ENCODE results near the gene LGMN. TPM values are rescaled to one million over a fixed set of nuclear protein-coding genes. Genes with fewer than 3 reads are reported as not detected.

Gene LGMN
- total and polyA plus RNA-seq, 2 of the 8 experiments (the other 6 are each of a cell fraction or from before 2014, with no cell fraction given), result 57.4 to 83.4 TPM

DNA sequence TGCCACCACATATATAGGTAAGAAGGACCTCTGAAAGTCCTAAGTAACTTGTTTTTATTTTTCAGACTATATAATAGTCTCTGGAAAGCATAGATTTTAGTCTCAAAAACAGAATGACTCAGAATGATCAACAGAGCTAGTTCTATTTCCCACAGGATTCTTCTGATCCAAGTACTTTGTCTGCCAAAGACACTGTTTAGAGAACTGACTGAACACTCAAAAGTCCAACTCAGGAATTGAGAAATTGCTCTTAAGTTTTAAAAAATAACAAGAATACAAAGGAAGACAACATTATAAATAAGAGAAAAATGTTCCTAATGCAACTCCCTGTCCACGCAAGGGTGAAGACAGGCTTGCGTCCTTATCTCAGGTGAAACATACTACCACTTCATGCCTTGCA, 29.0 kb downstream of the LGMN start:
- Histone ChIP-seq H2AFZ (ENCODE audit: low read length) (no peak overlapping the region), H3K27me3 (replicated peaks in 1 of 4; ENCODE audit: control insufficient read depth in 3 of 4, extremely low read depth in 1 of 4, insufficient read depth in 3 of 4, low read length in 3 of 4) (no peaks in the 10 kb centered on the region; a peak in 1 of 7 replicates), H4K8ac (ENCODE audit: extremely low read depth, insufficient read depth, low read length) (no peak overlapping the region), H2BK120ac (replicated peaks; ENCODE audit: low read depth, low read length) (no peak overlapping the region), H3K4me3 (ENCODE audit: extremely low read depth in 1 of 4, insufficient read depth in 2 of 4, low read depth in 3 of 4, low read length in 4 of 4) (no peak overlapping the region), H3K79me2 (ENCODE audit: control insufficient read depth in 1 of 2, insufficient read depth in 2 of 2, low read length in 2 of 2) (no peaks in the 10 kb centered on the region), H3K4ac (replicated peaks; ENCODE audit: insufficient read length, low read depth, low read length) (no peak overlapping the region), H3K4me1 (replicated peaks in 1 of 4; ENCODE audit: control insufficient read depth in 3 of 4, insufficient read depth in 4 of 4, low read length in 3 of 4) (no peaks in the 10 kb centered on the region), H2AK5ac (ENCODE audit: low read depth, low read length) (no peak overlapping the region), H3K23me2 (ENCODE audit: low read depth, low read length) (no peaks in the 10 kb centered on the region), H3K79me1 (ENCODE audit: low read depth, low read length) (no peaks in the 10 kb centered on the region; the same call in 1 of the 2 replicates), H4K20me1 (replicated peaks in 1 of 2; ENCODE audit: control insufficient read depth in 1 of 2, insufficient read depth in 2 of 2, low read length in 2 of 2) (peaks cover under 1 to 2% of the 10 kb centered on the region in 2 experiments), H3K9me3 (ENCODE audit: insufficient read depth in 2 of 2, low read depth in 1 of 2, low read length in 1 of 2) (no peaks in the 10 kb centered on the region), H2BK20ac (ENCODE audit: low read length) (no peak overlapping the region), H2BK15ac (ENCODE audit: low read length) (no peak overlapping the region), H4K5ac (ENCODE audit: insufficient read length, low read depth, low read length) (no peak overlapping the region), H4K91ac (replicated peaks; ENCODE audit: insufficient read length, low read length) (no peak overlapping the region), H3K23ac (ENCODE audit: insufficient read length) (no peak overlapping the region), H2BK5ac (ENCODE audit: low read depth, low read length) (no peak overlapping the region), H3K36me3 (ENCODE audit: control insufficient read depth in 2 of 4, insufficient read depth in 4 of 4, low read length in 3 of 4) (peaks cover 0 to 3% (median 0%) of the 10 kb centered on the region in 4 experiments; a peak in 1 of 8 replicates), H3K27ac (ENCODE audit: low read depth, low read length) (no peak overlapping the region), H2BK12ac (ENCODE audit: low read depth, low read length) (no peak overlapping the region), H3K14ac (ENCODE audit: insufficient read length) (no peak overlapping the region), H3K9ac (replicated peaks in 1 of 4; ENCODE audit: extremely low read depth in 1 of 4, low read depth in 3 of 4, low read length in 3 of 4) (no peak overlapping the region), H3K56ac (replicated peaks; ENCODE audit: insufficient read length, low read depth, low read length) (no peak overlapping the region), H3K4me2 (ENCODE audit: insufficient read depth in 1 of 2, low read depth in 2 of 2, low read length in 2 of 2) (no peak overlapping the region), H3K18ac (ENCODE audit: extremely low read depth, low read length) (no peak overlapping the region)
- 92% methylated on average over 2 of the region's 2 CpGs; no CpG with 5 or more reads in 1 of the 2 experiments for WGBS, 2 experiments (ENCODE audit: extremely low coverage in 1 of 2, insufficient coverage in 1 of 2, insufficient read length in 1 of 2, insufficient replicate concordance in 2 of 2, low coverage in 1 of 2, low lambda C conversion rate in 2 of 2, missing lambda C conversion rate in 1 of 2)
- ChIA-PET CTCF (ENCODE audit: partially characterized antibody) (interaction anchor here (1.6 to 3.1 kb wide), 2 partner anchors 11 to 64 kb away, joined by 3 to 13 read pairs; no protein-coding TSS in a partner anchor), POLR2A (ENCODE audit: partially characterized antibody) (no interaction called here)
- DNase-seq (ENCODE audit: low read depth in 1 of 2, low spot score in 2 of 2) (no peak), FAIRE-seq (no peak)
- TF ChIP-seq, protein P1, sequence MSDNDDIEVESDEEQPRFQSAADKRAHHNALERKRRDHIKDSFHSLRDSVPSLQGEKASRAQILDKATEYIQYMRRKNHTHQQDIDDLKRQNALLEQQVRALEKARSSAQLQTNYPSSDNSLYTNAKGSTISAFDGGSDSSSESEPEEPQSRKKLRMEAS (IDR thresholded peaks at IDR 0.05), result no peak
- no peak for TF ChIP-seq TCF12 (IDR thresholded peaks at IDR 0.05; ENCODE audit: low read depth, low read length)
- TF ChIP-seq CREB1 (IDR thresholded peaks at IDR 0.05), result no peak
- TF ChIP-seq RXRA (IDR thresholded peaks at IDR 0.05; ENCODE audit: insufficient read depth, low read depth, low read length), result no peak
- TF ChIP-seq RAD21 (IDR thresholded peaks at IDR 0.05 in 1 of 2, conservative IDR thresholded peaks at IDR 0.05 in 1 of 2; ENCODE audit: low read depth in 2 of 2, low read length in 2 of 2), result no peak
- TF ChIP-seq SRF (IDR thresholded peaks at IDR 0.05; ENCODE audit: low read depth, low read length), result no peak
- TF ChIP-seq KDM1A (IDR thresholded peaks at IDR 0.05; ENCODE audit: borderline replicate concordance, low read length), result no peak
- no peak for TF ChIP-seq SP4 (IDR thresholded peaks at IDR 0.05; ENCODE audit: low read length)
- TF ChIP-seq SP1 (IDR thresholded peaks at IDR 0.05; ENCODE audit: low read depth, low read length), result no peak
- TF ChIP-seq SIX5 (IDR thresholded peaks at IDR 0.05; ENCODE audit: low read depth, low read length), result no peak
- TF ChIP-seq SUZ12 (IDR thresholded peaks at IDR 0.05; ENCODE audit: low read length), result no peak
- no peak for TF ChIP-seq CEBPB (IDR thresholded peaks at IDR 0.05; ENCODE audit: low read depth, low read length)
- no peak for TF ChIP-seq RFX5 (IDR thresholded peaks at IDR 0.05; ENCODE audit: borderline replicate concordance, low read depth, low read length)
- TF ChIP-seq RNF2 (IDR thresholded peaks at IDR 0.05; ENCODE audit: borderline replicate concordance, low read depth, low read length, missing control alignments, poor library complexity, severe bottlenecking), result no peak

All from H1 (cell line).